DMS114 treated with DMSO at 0.1 percent for 48 hours (cell line): ENCODE measurements around the gene PRKG1.
"Not testable (repeated sequence)": the region's sequence is repeated elsewhere in the genome, so short reads cannot be mapped to it uniquely, and the experiment has no call there.

Source experiments
- DNase-seq: peaks from one replicate; lab custom pipeline; 2025; ENCODE audit not compliant: unreplicated experiment; lab: John Stamatoyannopoulos, UW

PRKG1 gene

GRCh38 chr10:51313773-51314478 is 239.6 kb downstream of the PRKG1 start:
- no peak for DNase-seq

- no peak for DNase-seq
Measured at GRCh38 chr10:51314481-51314880, 240.2 kb downstream of the PRKG1 start.

- no peak for DNase-seq
Measured at GRCh38 chr10:51318399-51319172, 244.3 kb downstream of the PRKG1 start.

GRCh38 chr10:51319173-51319435 is 244.8 kb downstream of the PRKG1 start:
- no peak for DNase-seq

- no peak for DNase-seq
Measured at GRCh38 chr10:51321300-51321699, 247.0 kb downstream of the PRKG1 start.

- no peak for DNase-seq
Measured at GRCh38 chr10:51321980-51322379, 247.7 kb downstream of the PRKG1 start.

- no peak for DNase-seq
Measured at GRCh38 chr10:51325649-51326048, 251.4 kb downstream of the PRKG1 start.

- DNase-seq: no peak
Measured at GRCh38 chr10:51326174-51326573, 251.9 kb downstream of the PRKG1 start.

- no peak for DNase-seq
Measured at GRCh38 chr10:51327432-51327831, 253.1 kb downstream of the PRKG1 start.

- no peak for DNase-seq
Measured at GRCh38 chr10:51340366-51340765, 266.1 kb downstream of the PRKG1 start.

GRCh38 chr10:51340845-51341610 is 266.7 kb downstream of the PRKG1 start:
- no peak for DNase-seq

- not testable (repeated sequence) for DNase-seq
Measured at GRCh38 chr10:51341745-51342144, 267.5 kb downstream of the PRKG1 start.

- no peak for DNase-seq
Measured at GRCh38 chr10:51342381-51342780, 268.1 kb downstream of the PRKG1 start.

GRCh38 chr10:51343391-51343790 is 269.1 kb downstream of the PRKG1 start:
- DNase-seq: no peak

- no peak for DNase-seq
Measured at GRCh38 chr10:51344371-51344770, 270.1 kb downstream of the PRKG1 start.

- DNase-seq: no peak
Measured at GRCh38 chr10:51348622-51349021, 274.3 kb downstream of the PRKG1 start.

GRCh38 chr10:51357170-51357569 is 282.9 kb downstream of the PRKG1 start:
- DNase-seq: no peak

GRCh38 chr10:51358227-51358626 is 283.9 kb downstream of the PRKG1 start:
- DNase-seq: no peak

GRCh38 chr10:51363415-51363814 is 289.1 kb downstream of the PRKG1 start:
- DNase-seq: no peak

- DNase-seq: no peak
Measured at GRCh38 chr10:51364674-51365073, 290.4 kb downstream of the PRKG1 start.

GRCh38 chr10:51366044-51366443 is 291.8 kb downstream of the PRKG1 start:
- no peak for DNase-seq

- no peak for DNase-seq
Measured at GRCh38 chr10:51367127-51367526, 292.8 kb downstream of the PRKG1 start.
